HCT116 (cell line): Measurements from ENCODE around the gene DIS3L2.
"Not testable (repeated sequence)": the region's sequence is repeated elsewhere in the genome, so short reads cannot be mapped to it uniquely, and the experiment has no call there.

Experiments used
- CTCF ChIP-seq, 3 experiments: fragments of 200-600 bp in 1 of 3; sonication (generic) in 1 of 3; IDR thresholded peaks in 2 of 3; conservative IDR thresholded peaks in 1 of 3; 2 replicates each; pipeline ENCODE4 v1.5.1; 2012 to 2017; ENCODE audit warnings: low read depth in 2 of 3, low read length in 2 of 3, antibody characterized with exemption in 1 of 3, borderline replicate concordance in 1 of 3, control low read depth in 1 of 3, mild to moderate bottlenecking in 1 of 3, mixed read lengths in 1 of 3, mixed run types in 1 of 3, moderate library complexity in 1 of 3; ENCODE audit not compliant: insufficient read depth in 1 of 3
- EZH2 ChIP-seq: fragments of 200-600 bp; sonication (generic); IDR thresholded peaks from 2 replicates; pipeline ENCODE4 v1.6.1; 2017; ENCODE audit warnings: antibody characterized with exemption, mixed run types
- EZH2phosphoT487 ChIP-seq: fragments of 200-600 bp; IDR thresholded peaks from 2 replicates; pipeline ENCODE4 v1.6.1; 2018; ENCODE audit warnings: antibody characterized with exemption, borderline replicate concordance
- MAX ChIP-seq: IDR thresholded peaks from 2 replicates; pipeline ENCODE4 v1.6.1; 2012
- POLR2A ChIP-seq: IDR thresholded peaks from 2 replicates; pipeline ENCODE4 v1.7.0; 2011; ENCODE audit warnings: borderline replicate concordance; ENCODE audit not compliant: insufficient read depth, insufficient read length; ENCODE audit errors: extremely low read depth

GRCh38 chr2:232378735-232379151, 417.2 kb downstream of the DIS3L2 start, which contains the start of gene ALPP:
- not testable (repeated sequence) for TF ChIP-seq CTCF (IDR thresholded peaks at IDR 0.05 in 2 of 3, conservative IDR thresholded peaks at IDR 0.05 in 1 of 3; ENCODE audit: borderline replicate concordance in 1 of 3, insufficient read depth in 1 of 3, low read depth in 2 of 3, low read length in 2 of 3); POLR2A; EZH2phosphoT487; MAX; EZH2
